Astrocyte of the cerebellum (primary cell): ENCODE results near the gene ZFYVE21.
A peak's percentile ranks its signal among the peaks of the same experiment; 100 is the strongest.

Experiments used
- DNase-seq: peaks from one replicate; pipeline ENCODE4 v3.0.0-alpha.2; 2011; ENCODE audit warnings: low read depth
- H3K4me3 ChIP-seq: 2 replicates; pipeline ENCODE4 v1.5.1; 2011; ENCODE audit warnings: mild to moderate bottlenecking, low read depth, low read length, moderate library complexity
- CTCF ChIP-seq: IDR thresholded peaks from 2 replicates; pipeline ENCODE4 v1.5.1; 2012; ENCODE audit warnings: low read length, low read depth, moderate library complexity, mild to moderate bottlenecking; ENCODE audit errors: missing control alignments
- in situ Hi-C: cut with HindIII; loops from 2 replicates; pipeline ENCODE4 v1.10.0; 2017; ENCODE audit warnings: low sequenced_read_pairs

Gene ZFYVE21

DNA sequence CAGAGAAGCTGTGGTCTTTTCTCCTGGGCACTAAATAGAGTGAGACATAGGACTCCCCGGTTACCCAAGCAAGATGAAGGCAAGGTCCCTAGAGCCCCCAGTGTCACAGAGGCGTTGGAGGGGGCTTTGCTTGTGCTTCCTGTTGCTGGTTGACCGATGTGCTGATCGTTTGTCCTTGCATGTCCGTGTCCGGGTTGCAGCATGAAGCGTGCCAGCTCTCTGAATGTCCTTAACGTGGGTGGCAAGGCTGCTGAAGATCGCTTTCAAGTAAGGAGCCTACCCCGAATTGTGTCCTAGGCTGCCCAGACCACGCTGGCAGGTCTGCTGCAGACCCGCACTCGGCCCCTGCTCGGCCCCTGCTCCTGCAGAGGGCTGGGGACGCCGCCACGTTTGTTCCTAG, 23.5 kb upstream of the ZFYVE21 start:
- no peak overlapping the region for H3K4me3 ChIP-seq
- no peak for TF ChIP-seq CTCF
- DNase-seq: no peak
- in situ Hi-C loops: loop anchor here (10.0 kb wide), 1 partner anchor 117 kb away; no protein-coding TSS in a partner anchor

GRCh38 chr14:103692871-103693270, 22.7 kb upstream of the ZFYVE21 start:
- no peak overlapping the region for H3K4me3 ChIP-seq
- no peak for DNase-seq
- in situ Hi-C loops: loop anchor here (10.0 kb wide), 1 partner anchor 118 kb away; no protein-coding TSS in a partner anchor
- no peak for TF ChIP-seq CTCF

DNA sequence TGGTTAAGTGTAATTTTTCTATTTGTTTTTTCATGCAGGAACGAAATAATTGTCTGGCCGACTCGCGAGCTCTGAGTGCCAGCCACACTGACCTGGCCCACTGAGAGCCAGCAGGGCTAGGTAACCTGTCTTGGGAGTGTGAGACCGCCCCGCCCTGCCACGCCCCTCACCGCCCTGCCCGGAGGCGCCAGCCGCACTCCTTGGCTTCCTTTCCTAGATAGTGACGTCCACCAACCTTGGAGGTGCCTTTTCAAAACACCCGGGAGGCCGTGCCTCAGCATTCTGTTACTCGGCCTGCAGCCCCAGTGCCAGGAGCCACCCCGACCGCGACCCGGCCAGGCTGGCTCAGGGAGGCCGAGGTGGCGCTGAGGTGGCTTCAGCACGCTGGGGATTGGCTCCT, 22.1 kb upstream of the ZFYVE21 start:
- in situ Hi-C loops: loop anchor here (10.0 kb wide), 1 partner anchor 119 kb away; no protein-coding TSS in a partner anchor
- TF ChIP-seq CTCF: no peak
- no peak overlapping the region for H3K4me3 ChIP-seq
- DNase-seq: no peak

DNA sequence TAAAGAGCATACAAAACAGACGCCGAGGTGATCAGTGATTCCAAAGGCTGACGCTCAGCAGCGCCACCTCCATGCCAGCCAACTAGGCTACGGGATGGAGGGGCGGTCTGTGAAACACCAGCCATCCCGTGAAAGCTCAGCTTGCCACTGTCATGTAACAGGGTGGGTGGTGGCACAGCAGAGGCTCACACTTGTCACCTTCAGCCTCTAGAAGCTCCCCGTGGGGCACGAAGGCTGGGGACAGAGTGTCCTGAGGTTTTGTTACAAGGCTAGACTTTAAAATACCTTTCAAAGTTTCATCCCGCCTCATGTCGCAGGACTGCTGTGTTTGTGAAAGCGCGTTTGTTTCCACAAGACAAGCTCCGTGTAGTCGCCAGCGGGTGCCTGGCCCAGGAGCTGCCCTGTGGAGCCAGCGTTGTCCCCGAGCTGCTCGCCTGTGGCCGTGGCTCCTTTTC, 21.0 kb upstream of the ZFYVE21 start:
- peak; percentile 8 for TF ChIP-seq CTCF
- in situ Hi-C loops: loop anchor here (10.0 kb wide), 1 partner anchor 120 kb away; no protein-coding TSS in a partner anchor
- no peak overlapping the region for H3K4me3 ChIP-seq
- no peak for DNase-seq

DNA sequence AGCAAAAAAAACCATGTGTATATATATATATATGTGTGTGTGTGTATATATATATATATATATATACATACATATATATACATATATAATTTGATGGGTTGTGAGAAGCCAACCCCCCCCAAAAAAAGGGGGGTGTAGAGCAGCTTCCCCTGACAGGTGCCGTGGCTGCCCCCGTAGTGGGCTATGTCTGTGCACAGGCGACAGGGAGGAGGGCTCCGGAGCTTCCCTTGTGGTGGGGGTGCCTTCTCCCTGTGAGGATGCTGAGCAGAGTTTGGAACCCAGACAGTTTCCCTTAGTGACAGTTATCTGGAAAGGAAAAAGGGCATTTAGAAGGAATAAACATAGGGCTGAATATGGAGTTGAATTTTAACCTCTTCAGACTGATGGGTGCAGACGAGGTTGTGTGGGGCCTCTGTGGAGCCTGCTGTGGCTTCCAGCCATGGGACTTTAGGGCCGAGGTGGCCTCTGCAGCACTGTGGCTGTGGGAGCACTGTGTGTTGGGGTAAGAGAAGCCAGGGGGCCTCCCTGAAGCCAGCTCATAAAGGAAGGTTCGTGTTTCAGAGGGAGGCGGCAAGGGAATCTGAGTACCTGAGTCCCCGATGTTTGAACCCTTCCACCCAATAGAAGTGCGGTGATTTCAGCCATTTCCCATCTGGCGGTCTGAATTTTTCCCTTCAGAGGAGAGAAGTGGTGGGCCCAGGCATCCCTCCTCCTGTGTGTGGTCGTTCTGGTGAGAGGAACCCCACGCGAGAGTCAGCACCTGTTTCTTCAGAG, 20.1 kb upstream of the ZFYVE21 start:
- no peak for DNase-seq
- no peak overlapping the region for H3K4me3 ChIP-seq
- no peak for TF ChIP-seq CTCF
- in situ Hi-C loops: loop anchor here (10.0 kb wide), 1 partner anchor 121 kb away; no protein-coding TSS in a partner anchor

DNA sequence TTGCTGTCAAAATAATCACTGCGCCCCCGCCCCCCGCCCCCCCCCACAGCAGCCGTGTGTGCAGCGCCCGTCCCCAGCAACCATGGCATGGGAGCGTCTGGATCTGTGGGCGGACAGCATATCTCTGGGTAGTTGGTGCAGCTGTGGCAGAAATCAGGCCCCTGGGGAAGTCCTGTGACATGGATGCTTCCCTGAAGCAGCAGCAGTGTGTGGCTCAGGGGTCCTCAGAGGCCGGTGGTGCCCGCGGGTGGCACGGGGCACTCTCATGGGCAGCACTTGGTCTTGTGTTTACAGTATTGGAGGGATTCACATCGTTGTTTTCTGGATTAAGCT, 19.6 kb upstream of the ZFYVE21 start:
- DNase-seq: no peak
- in situ Hi-C loops: loop anchor here (10.0 kb wide), 1 partner anchor 121 kb away; no protein-coding TSS in a partner anchor
- no peak for TF ChIP-seq CTCF
- H3K4me3 ChIP-seq: no peak overlapping the region
